HFFc6 (cell line): ENCODE results near the gene FAM168A. TPM values are rescaled to one million over a fixed set of nuclear protein-coding genes. Genes with fewer than 3 reads are reported as not detected.

ENCODE experiments used
- DNase-seq: peaks from one replicate; pipeline ENCODE4 v3.0.0-alpha.2; 2018
- H3K27ac Mint-ChIP-seq: 2 replicates; pipeline ENCODE4 v1.8.0; 2020; ENCODE audit warnings: mild to moderate bottlenecking, mixed read lengths
- H3K27me3 Mint-ChIP-seq: 2 replicates; pipeline ENCODE4 v1.8.0; 2021; ENCODE audit warnings: mild to moderate bottlenecking, moderate library complexity, mixed read lengths; ENCODE audit not compliant: insufficient read depth
- H3K36me3 Mint-ChIP-seq: 2 replicates; pipeline ENCODE4 v1.8.0; 2021; ENCODE audit warnings: low read depth, mixed read lengths
- H3K4me1 Mint-ChIP-seq: 2 replicates; pipeline ENCODE4 v1.8.0; 2020; ENCODE audit warnings: low read depth, mixed read lengths
- H3K4me3 Mint-ChIP-seq: 2 replicates; pipeline ENCODE4 v1.8.0; 2020; ENCODE audit warnings: mild to moderate bottlenecking, moderate library complexity, mixed read lengths
- H3K9me3 Mint-ChIP-seq: 2 replicates; pipeline ENCODE4 v1.8.0; 2020; ENCODE audit warnings: mild to moderate bottlenecking, mixed read lengths
- CTCF ChIP-seq: fragments of 200-600 bp; sonication (generic); IDR thresholded peaks from 2 replicates; pipeline ENCODE4 v1.5.0; 2021; ENCODE audit warnings: antibody characterized with exemption, mild to moderate bottlenecking
- total RNA-seq, 6 experiments: library from RNA; stranded (reverse); fragmentation: NEBNext Ultra II Directional; extraction: Animal tissue kit (Norgen Biotek cat#: 25700); gene quantifications; 2 replicates in 1 of 6; 3 replicates in 5 of 6; pipeline ENCODE4 v1.2.3, GENCODE V29; 2021

Gene FAM168A
- total RNA-seq, 6 experiments from 2014 or later, result 32.6 to 40.1 (median 38.8) TPM

- no peaks in the 10 kb centered on the region for H3K36me3 Mint-ChIP-seq
- H3K4me3 Mint-ChIP-seq, result peak overlapping the region; percentile 58
- no peak for DNase-seq
- no peaks in the 10 kb centered on the region for H3K9me3 Mint-ChIP-seq
- H3K27ac Mint-ChIP-seq, result peak overlapping the region; percentile 17; the same call in 1 of the 2 replicates
- TF ChIP-seq CTCF, result no peak
- peaks cover 2% of the 10 kb centered on the region for H3K27me3 Mint-ChIP-seq
- peaks cover 31% of the 10 kb centered on the region for H3K4me1 Mint-ChIP-seq
These were observed 69.3 kb downstream of the FAM168A start for GRCh38 chr11:73528483-73529203.

- no peak for TF ChIP-seq CTCF
- Mint-ChIP-seq H3K27ac (no peak overlapping the region), H3K36me3 (no peaks in the 10 kb centered on the region), H3K4me3 (no peak overlapping the region), H3K9me3 (no peaks in the 10 kb centered on the region), H3K4me1 (peaks cover 31% of the 10 kb centered on the region), H3K27me3 (peaks cover 2% of the 10 kb centered on the region)
- no peak for DNase-seq
These were observed 69.9 kb downstream of the FAM168A start for GRCh38 chr11:73528013-73528412.

GRCh38 chr11:73525611-73526010 is 72.3 kb downstream of the FAM168A start:
- Mint-ChIP-seq H3K9me3 (no peaks in the 10 kb centered on the region), H3K4me3 (no peak overlapping the region), H3K27ac (no peak overlapping the region), H3K4me1 (peaks cover 41% of the 10 kb centered on the region), H3K27me3 (peaks cover 2% of the 10 kb centered on the region), H3K36me3 (no peaks in the 10 kb centered on the region)
- DNase-seq, result no peak
- TF ChIP-seq CTCF, result no peak

GRCh38 chr11:73524774-73525173 is 73.1 kb downstream of the FAM168A start:
- Mint-ChIP-seq H3K4me3 (no peak overlapping the region), H3K4me1 (peaks cover 44% of the 10 kb centered on the region), H3K27me3 (no peaks in the 10 kb centered on the region; the same call in 1 of the 2 replicates), H3K9me3 (no peaks in the 10 kb centered on the region), H3K36me3 (no peaks in the 10 kb centered on the region), H3K27ac (no peak overlapping the region)
- TF ChIP-seq CTCF, result no peak
- DNase-seq, result no peak

GRCh38 chr11:73521621-73522020 is 76.3 kb downstream of the FAM168A start:
- H3K4me3 Mint-ChIP-seq, result no peak overlapping the region
- TF ChIP-seq CTCF, result no peak
- H3K9me3 Mint-ChIP-seq, result no peaks in the 10 kb centered on the region
- DNase-seq, result peak; percentile 11
- H3K27ac Mint-ChIP-seq, result peak overlapping the region; percentile 61
- H3K4me1 Mint-ChIP-seq, result peaks cover 32% of the 10 kb centered on the region
- H3K27me3 Mint-ChIP-seq, result peaks cover 3% of the 10 kb centered on the region
- no peaks in the 10 kb centered on the region for H3K36me3 Mint-ChIP-seq
